Colonic mucosa (tissue), 4 donors: Measurements from ENCODE around the gene CCNE1. TPM values are rescaled to one million over a fixed set of nuclear protein-coding genes. Genes with fewer than 3 reads are reported as not detected.

Experiments
- DNase-seq: peaks from one replicate; pipeline ENCODE4 v3.0.0-alpha.2; 2020
- H3K27ac ChIP-seq: fragments of 200-600 bp; one replicate; pipeline ENCODE4 v1.8.0; 2021
- H3K27me3 ChIP-seq: fragments of 200-600 bp; one replicate; pipeline ENCODE4 v1.8.0; 2021
- H3K36me3 ChIP-seq: fragments of 200-600 bp; one replicate; pipeline ENCODE4 v1.8.0; 2021
- H3K4me1 ChIP-seq: fragments of 200-600 bp; one replicate; pipeline ENCODE4 v1.8.0; 2021; ENCODE audit warnings: mild to moderate bottlenecking
- H3K4me3 ChIP-seq: fragments of 200-600 bp; one replicate; pipeline ENCODE4 v1.8.0; 2021
- H3K9ac ChIP-seq, 2 donors: one replicate each; pipeline ENCODE4 v1.7.0; 2013; ENCODE audit warnings: control low read depth in 2 of 2, low read depth in 2 of 2, low read length in 2 of 2
- H3K9me3 ChIP-seq: fragments of 200-600 bp; one replicate; pipeline ENCODE4 v1.8.0; 2021
- intact Hi-C: fragments of 100-400 bp; cut with DNase I; formaldehyde crosslinking; loops from one replicate; pipeline ENCODE4 v1.14.1; 2022
- total RNA-seq, 2 donors: library from RNA; stranded (reverse); fragmentation: NEBNext Ultra II Directional in 1 of 2; extraction: Animal tissue kit (Norgen Biotek cat#: 25700) in 1 of 2; gene quantifications; one replicate each; pipeline ENCODE4 v1.2.1, GENCODE V29; 2021
- TF ChIP-seq, protein P1 (sequence below): fragments of 200-600 bp; IDR thresholded peaks from one replicate; pipeline ENCODE4 v1.8.0; 2022; ENCODE audit warnings: antibody characterized with exemption, mild to moderate bottlenecking
- donor health status: healthy.
- donor health status: DM: no; HTN: no; CAD: no.
- donor health status: DM: no; HTN: no; CAD: no.

CCNE1 gene
- total RNA-seq, 2 donors from 2014 or later = 5.1 to 10.6 TPM

DNA sequence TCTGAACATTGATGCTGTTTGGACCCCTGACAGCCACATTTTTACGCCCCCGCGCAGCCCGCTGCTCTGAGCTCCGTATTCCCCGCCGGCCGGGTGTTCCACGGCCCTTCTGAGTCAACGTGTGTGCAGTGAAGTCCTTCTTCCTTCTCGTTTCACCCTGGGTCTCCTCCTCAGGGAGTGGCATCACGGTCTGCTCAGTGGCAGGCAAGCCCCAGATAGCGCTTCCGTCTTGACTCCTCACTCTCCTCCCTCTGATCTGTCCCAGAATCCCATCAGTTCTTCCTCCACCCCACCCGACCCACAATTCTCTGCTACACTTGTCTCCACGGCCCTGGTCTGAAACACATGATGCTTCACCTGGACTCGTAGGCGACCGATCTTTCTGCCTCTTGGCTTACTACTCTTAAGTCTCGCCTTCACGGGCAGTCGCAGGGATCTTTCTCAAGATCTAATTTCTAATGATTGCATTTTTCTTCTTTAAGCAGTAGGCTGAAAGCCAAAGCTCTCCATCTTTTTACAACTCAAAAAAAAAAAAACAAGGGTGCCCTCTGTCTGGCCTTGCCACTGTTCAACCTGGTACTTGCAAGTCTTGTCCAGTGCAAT is 33.9 kb downstream of the CCNE1 start:
- Histone ChIP-seq H3K27me3 (no peaks in the 10 kb centered on the region), H3K9me3 (no peaks in the 10 kb centered on the region), H3K4me1 (peaks cover 13% of the 10 kb centered on the region), H3K27ac (peak overlapping the region; percentile 77), H3K4me3 (peak overlapping the region; percentile 67), H3K9ac (peak overlapping the region; percentile 78 to 86), H3K36me3 (no peaks in the 10 kb centered on the region)
- TF ChIP-seq, protein P1, sequence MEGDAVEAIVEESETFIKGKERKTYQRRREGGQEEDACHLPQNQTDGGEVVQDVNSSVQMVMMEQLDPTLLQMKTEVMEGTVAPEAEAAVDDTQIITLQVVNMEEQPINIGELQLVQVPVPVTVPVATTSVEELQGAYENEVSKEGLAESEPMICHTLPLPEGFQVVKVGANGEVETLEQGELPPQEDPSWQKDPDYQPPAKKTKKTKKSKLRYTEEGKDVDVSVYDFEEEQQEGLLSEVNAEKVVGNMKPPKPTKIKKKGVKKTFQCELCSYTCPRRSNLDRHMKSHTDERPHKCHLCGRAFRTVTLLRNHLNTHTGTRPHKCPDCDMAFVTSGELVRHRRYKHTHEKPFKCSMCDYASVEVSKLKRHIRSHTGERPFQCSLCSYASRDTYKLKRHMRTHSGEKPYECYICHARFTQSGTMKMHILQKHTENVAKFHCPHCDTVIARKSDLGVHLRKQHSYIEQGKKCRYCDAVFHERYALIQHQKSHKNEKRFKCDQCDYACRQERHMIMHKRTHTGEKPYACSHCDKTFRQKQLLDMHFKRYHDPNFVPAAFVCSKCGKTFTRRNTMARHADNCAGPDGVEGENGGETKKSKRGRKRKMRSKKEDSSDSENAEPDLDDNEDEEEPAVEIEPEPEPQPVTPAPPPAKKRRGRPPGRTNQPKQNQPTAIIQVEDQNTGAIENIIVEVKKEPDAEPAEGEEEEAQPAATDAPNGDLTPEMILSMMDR = no peak
- intact Hi-C loops = loop anchor here (5.0 kb wide), 1 partner anchor 33 kb away; the partner anchor contains the start of gene CCNE1
- DNase-seq = peak; percentile 67

DNA sequence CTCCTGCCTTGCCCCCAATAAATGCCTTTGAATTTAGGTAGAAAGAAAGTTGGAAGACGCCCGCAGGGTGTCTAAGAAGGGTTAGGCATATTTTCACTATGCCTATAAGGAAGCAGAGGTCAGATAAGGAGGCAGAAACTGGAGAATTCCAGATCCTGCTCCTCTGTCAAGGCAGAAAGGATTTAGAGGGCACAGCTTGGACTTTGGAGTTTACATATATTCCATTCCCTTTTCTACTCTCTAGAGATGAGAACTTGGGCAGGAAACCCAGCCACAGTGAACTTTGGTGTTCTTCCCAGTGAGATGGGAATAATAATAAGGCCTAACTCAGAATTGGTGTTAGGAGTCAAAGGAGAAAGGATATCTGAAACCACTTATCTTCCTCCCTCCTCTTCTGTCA is 37.4 kb downstream of the CCNE1 start:
- Histone ChIP-seq H3K27me3 (no peaks in the 10 kb centered on the region), H3K27ac (no peak overlapping the region), H3K36me3 (no peaks in the 10 kb centered on the region), H3K9me3 (no peaks in the 10 kb centered on the region), H3K9ac (no peak overlapping the region), H3K4me3 (no peak overlapping the region), H3K4me1 (peaks cover under 1% of the 10 kb centered on the region)
- peak; percentile 35 for DNase-seq
- intact Hi-C loops = loop anchor here (5.0 kb wide), 1 partner anchor 37 kb away; the partner anchor contains the start of gene CCNE1
- TF ChIP-seq, protein P1 = no peak

GRCh38 chr19:29850482-29850881 is 38.7 kb downstream of the CCNE1 start:
- TF ChIP-seq, protein P1 = no peak
- H3K4me3 ChIP-seq = no peak overlapping the region
- no peaks in the 10 kb centered on the region for H3K9me3 ChIP-seq
- no peaks in the 10 kb centered on the region for H3K36me3 ChIP-seq
- no peaks in the 10 kb centered on the region for H3K27me3 ChIP-seq
- H3K9ac ChIP-seq = no peak overlapping the region
- H3K4me1 ChIP-seq = no peaks in the 10 kb centered on the region
- intact Hi-C loops = no loop called here
- H3K27ac ChIP-seq = no peak overlapping the region
- no peak for DNase-seq

DNA sequence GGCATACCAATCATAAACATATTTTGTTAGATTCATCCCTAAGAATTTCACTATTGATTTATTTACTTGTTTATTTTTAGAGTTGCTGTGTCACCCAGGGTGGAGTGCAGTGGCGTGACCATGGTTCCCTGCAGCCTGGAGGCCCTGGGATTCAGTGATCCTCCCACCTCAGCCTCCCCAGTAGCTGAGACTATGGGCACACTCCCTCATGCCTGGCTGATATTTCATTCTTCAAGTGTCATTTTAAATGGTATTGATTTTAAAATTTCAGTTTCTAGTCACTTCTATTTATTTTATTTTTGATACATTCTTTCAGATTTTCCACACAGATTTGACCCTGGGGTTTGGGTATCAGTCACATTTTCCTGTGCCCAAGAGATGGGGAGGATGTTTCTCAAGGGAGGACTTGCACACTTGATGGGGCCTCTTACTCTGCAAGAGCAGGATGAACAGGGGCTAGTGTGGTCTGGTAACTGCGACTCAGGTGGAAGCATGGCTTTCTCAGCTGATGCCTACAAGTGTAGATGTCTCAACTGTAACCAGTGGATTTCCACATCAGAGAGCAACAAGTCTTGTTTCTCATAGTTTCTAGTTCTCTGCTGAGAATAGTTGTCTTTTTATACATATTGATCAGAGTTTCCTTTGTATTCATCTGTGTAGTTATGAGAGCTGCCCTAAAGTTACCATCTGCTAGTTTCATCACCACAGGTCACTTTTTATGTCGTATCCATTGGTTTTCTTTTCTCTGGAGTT is 40.2 kb downstream of the CCNE1 start:
- Histone ChIP-seq H3K27me3 (no peaks in the 10 kb centered on the region), H3K9me3 (no peaks in the 10 kb centered on the region), H3K27ac (no peak overlapping the region), H3K9ac (no peak overlapping the region), H3K36me3 (no peaks in the 10 kb centered on the region), H3K4me1 (no peaks in the 10 kb centered on the region), H3K4me3 (no peak overlapping the region)
- TF ChIP-seq, protein P1 = no peak
- intact Hi-C loops = no loop called here
- DNase-seq = no peak

GRCh38 chr19:29854033-29854432 is 42.2 kb downstream of the CCNE1 start:
- Histone ChIP-seq H3K36me3 (no peaks in the 10 kb centered on the region), H3K27ac (no peak overlapping the region), H3K4me1 (no peaks in the 10 kb centered on the region), H3K4me3 (no peak overlapping the region), H3K9ac (no peak overlapping the region), H3K27me3 (no peaks in the 10 kb centered on the region), H3K9me3 (no peaks in the 10 kb centered on the region)
- TF ChIP-seq, protein P1 = no peak
- DNase-seq = no peak
- intact Hi-C loops = no loop called here
